Brain microvascular endothelial cell (primary cell): ENCODE data around the gene TNFAIP8L3.

Source experiments
- DNase-seq: peaks from one replicate; pipeline ENCODE4 v3.0.0-alpha.2; 2020
- H3K27ac ChIP-seq: fragments of 250-450 bp; sonication (Bioruptor Pico); 2 replicates; pipeline ENCODE4 v1.5.1; 2020; ENCODE audit warnings: mild to moderate bottlenecking, moderate library complexity
- H3K27me3 ChIP-seq: fragments of 250-450 bp; sonication (Bioruptor Pico); replicated peaks from 2 replicates; pipeline ENCODE4 v1.5.1; 2020; ENCODE audit warnings: mild to moderate bottlenecking
- H3K36me3 ChIP-seq: fragments of 250-450 bp; sonication (Bioruptor Pico); replicated peaks from 2 replicates; pipeline ENCODE4 v1.5.1; 2020; ENCODE audit warnings: mild to moderate bottlenecking
- H3K4me3 ChIP-seq: 2 replicates; pipeline ENCODE4 v1.5.1; 2011; ENCODE audit warnings: low read depth, mild to moderate bottlenecking, control low read depth, low read length, moderate library complexity
- in situ Hi-C: cut with HindIII; loops from 2 replicates; pipeline ENCODE4 v1.10.0; 2017; ENCODE audit warnings: low sequenced_read_pairs, low pct_ligation_motif_present
- TF ChIP-seq, protein P1 (sequence below): IDR thresholded peaks from 2 replicates; pipeline ENCODE4 v1.5.1; 2011; ENCODE audit warnings: low read depth, mild to moderate bottlenecking, moderate library complexity, low read length, control low read depth, inconsistent platforms; ENCODE audit errors: missing control alignments

Gene TNFAIP8L3

DNA sequence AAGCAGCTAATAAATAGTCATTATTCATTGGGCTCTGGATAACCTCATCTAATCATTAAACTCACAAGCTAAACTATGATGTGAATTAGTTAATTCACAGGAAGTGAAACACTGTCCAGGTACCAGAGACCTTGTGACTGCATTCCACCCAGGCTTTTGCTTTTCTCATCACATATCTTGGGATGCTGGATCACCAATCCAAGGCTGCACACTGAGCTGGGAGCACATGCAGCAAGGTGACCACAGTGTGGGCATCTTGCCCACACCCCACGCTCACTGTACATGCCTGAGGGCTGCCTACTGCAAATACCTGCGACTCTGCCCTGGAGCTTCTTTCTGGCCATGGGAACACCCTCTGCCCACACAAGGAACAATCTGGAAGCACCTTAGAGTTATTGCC is 40.6 kb upstream of the TNFAIP8L3 start:
- no peak for DNase-seq
- TF ChIP-seq, protein P1, sequence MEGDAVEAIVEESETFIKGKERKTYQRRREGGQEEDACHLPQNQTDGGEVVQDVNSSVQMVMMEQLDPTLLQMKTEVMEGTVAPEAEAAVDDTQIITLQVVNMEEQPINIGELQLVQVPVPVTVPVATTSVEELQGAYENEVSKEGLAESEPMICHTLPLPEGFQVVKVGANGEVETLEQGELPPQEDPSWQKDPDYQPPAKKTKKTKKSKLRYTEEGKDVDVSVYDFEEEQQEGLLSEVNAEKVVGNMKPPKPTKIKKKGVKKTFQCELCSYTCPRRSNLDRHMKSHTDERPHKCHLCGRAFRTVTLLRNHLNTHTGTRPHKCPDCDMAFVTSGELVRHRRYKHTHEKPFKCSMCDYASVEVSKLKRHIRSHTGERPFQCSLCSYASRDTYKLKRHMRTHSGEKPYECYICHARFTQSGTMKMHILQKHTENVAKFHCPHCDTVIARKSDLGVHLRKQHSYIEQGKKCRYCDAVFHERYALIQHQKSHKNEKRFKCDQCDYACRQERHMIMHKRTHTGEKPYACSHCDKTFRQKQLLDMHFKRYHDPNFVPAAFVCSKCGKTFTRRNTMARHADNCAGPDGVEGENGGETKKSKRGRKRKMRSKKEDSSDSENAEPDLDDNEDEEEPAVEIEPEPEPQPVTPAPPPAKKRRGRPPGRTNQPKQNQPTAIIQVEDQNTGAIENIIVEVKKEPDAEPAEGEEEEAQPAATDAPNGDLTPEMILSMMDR, result no peak
- no peaks in the 10 kb centered on the region for H3K27me3 ChIP-seq

GRCh38 chr15:51134416-51135199 is 39.9 kb upstream of the TNFAIP8L3 start:
- in situ Hi-C loops, result no loop called here
- H3K4me3 ChIP-seq, result no peak overlapping the region
- no peaks in the 10 kb centered on the region for H3K36me3 ChIP-seq
- H3K27me3 ChIP-seq, result no peaks in the 10 kb centered on the region
- no peak for DNase-seq
- no peak overlapping the region for H3K27ac ChIP-seq
- TF ChIP-seq, protein P1, result no peak

More for the DNA sequence above, 40.6 kb upstream of the TNFAIP8L3 start:
- Histone ChIP-seq H3K27ac (no peak overlapping the region), H3K4me3 (no peak overlapping the region), H3K36me3 (no peaks in the 10 kb centered on the region)
- in situ Hi-C loops, result no loop called here

DNA sequence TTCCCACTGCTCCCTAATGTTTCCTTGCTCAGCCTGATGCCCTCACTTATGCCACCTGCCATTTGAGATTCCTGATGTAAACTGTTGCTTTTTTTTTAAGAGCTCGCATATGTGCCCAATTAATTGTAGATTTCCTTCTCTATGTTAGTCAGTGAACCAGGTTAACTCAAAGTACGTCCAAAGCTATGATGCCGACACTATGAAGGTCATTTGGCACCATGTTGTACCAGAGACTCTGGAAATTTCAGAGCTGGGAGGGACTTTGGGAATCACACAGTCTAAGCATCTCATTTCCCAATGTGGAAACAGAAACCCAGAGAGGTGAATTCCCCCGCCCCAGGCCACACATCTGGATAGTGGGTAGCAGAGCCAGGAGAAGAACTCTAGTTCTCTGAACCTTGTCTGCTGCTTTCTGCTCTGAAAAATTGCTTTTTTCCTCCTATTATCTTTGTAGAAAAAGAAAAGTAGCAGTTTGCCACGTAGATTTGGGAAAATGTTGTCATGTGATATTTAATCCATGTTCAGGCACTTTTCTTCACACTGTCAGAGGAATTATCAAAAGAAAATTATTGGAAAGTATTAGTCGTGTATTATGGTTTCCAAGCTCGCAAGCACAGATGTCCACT is 38.5 kb upstream of the TNFAIP8L3 start:
- no peak for DNase-seq
- Histone ChIP-seq H3K27me3 (no peaks in the 10 kb centered on the region), H3K27ac (no peak overlapping the region), H3K4me3 (no peak overlapping the region), H3K36me3 (no peaks in the 10 kb centered on the region)
- in situ Hi-C loops, result no loop called here
- TF ChIP-seq, protein P1, result no peak

GRCh38 chr15:51132384-51133139 is 37.9 kb upstream of the TNFAIP8L3 start:
- H3K4me3 ChIP-seq, result no peak overlapping the region
- in situ Hi-C loops, result no loop called here
- no peaks in the 10 kb centered on the region for H3K27me3 ChIP-seq
- peak; percentile 96 for DNase-seq
- H3K36me3 ChIP-seq, result no peaks in the 10 kb centered on the region
- peak overlapping the region; percentile 83 for H3K27ac ChIP-seq
- TF ChIP-seq, protein P1, result peak; percentile 99

DNA sequence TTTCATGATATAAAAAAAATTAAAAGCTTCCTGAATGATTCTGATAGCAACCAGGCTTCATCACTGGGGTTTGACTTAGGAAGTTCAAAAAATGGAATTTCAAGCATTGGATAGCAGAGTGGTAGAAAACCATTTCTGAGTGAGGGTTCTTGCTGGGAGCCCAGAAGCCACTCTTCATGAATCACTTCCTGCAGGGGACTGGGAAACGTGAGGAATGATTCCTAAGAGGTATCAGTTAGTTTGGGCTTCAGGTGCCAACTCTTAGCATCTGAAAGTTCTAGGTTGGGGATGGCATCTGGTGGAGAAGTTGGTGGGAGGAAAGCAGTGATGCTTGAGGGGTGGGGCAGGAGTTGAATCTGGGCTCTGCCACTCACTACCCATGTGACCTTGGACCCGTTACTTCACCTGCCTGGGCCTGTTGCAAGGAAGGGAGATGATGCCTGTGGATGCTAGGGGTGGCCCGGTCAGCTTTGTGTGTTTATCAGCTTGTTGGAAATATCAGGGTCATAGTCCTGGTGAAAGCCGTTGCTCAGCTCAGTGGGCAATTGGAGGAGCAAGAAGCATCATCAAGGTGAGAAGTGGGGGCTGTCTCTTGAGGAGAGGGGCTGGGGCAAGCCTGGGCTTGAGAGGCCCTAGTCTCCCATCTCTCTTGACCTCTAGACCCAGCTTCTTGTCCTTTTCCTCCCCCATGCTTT is 37.0 kb upstream of the TNFAIP8L3 start:
- Histone ChIP-seq H3K36me3 (no peaks in the 10 kb centered on the region), H3K27ac (peak overlapping the region; percentile 83), H3K27me3 (no peaks in the 10 kb centered on the region), H3K4me3 (no peak overlapping the region)
- TF ChIP-seq, protein P1, result no peak
- in situ Hi-C loops, result no loop called here
- DNase-seq, result no peak
